ENCODE data around the gene SFRP5. TPM values are rescaled to one million over a fixed set of nuclear protein-coding genes. Genes with fewer than 3 reads are reported as not detected.

The SFRP5 gene
- total and polyA plus RNA-seq, 2 donors from 2014 or later = 0.22 to 0.31 TPM

- no peak for TF ChIP-seq CTCF (IDR thresholded peaks at IDR 0.05; ENCODE audit: borderline replicate concordance, extremely low read depth, insufficient read depth)
- no peaks in the 10 kb centered on the region for H3K36me3 ChIP-seq (ENCODE audit: control insufficient read depth in 2 of 3, insufficient read depth in 3 of 3, low read length in 3 of 3)
- H3K9ac ChIP-seq (ENCODE audit: low read length in 3 of 3) = no peak overlapping the region
- H3K9me3 ChIP-seq (ENCODE audit: control insufficient read depth in 2 of 3, insufficient read depth in 1 of 3, low read length in 3 of 3) = no peaks in the 10 kb centered on the region
- H3K4me3 ChIP-seq (ENCODE audit: low read length in 3 of 3) = no peak overlapping the region
- H3K27ac ChIP-seq (ENCODE audit: low read depth in 2 of 2, low read length in 2 of 2) = no peak overlapping the region
- intact Hi-C loops (cut with DNase I) = no loop called here
- H3K4me1 ChIP-seq (ENCODE audit: control insufficient read depth in 2 of 3, insufficient read depth in 2 of 3, low read depth in 1 of 3, low read length in 3 of 3) = peaks cover 0 to 11% (median 0%) of the 10 kb centered on the region in 3 donors
- FAIRE-seq (no peak), DNase-seq (no peak)
- H3K27me3 ChIP-seq (ENCODE audit: control insufficient read depth, insufficient read depth, low read length) = no peaks in the 10 kb centered on the region
Observed at GRCh38 chr10:97718178-97718577, 53.6 kb downstream of the SFRP5 start.

- Histone ChIP-seq H3K27me3 (ENCODE audit: control insufficient read depth, insufficient read depth, low read length) (no peaks in the 10 kb centered on the region), H3K36me3 (ENCODE audit: control insufficient read depth in 2 of 3, insufficient read depth in 3 of 3, low read length in 3 of 3) (no peaks in the 10 kb centered on the region), H3K27ac (ENCODE audit: low read depth in 2 of 2, low read length in 2 of 2) (no peak overlapping the region), H3K4me3 (ENCODE audit: low read length in 3 of 3) (no peak overlapping the region), H3K9me3 (ENCODE audit: control insufficient read depth in 2 of 3, insufficient read depth in 1 of 3, low read length in 3 of 3) (no peaks in the 10 kb centered on the region), H3K9ac (ENCODE audit: low read length in 3 of 3) (no peak overlapping the region), H3K4me1 (ENCODE audit: control insufficient read depth in 2 of 3, insufficient read depth in 2 of 3, low read depth in 1 of 3, low read length in 3 of 3) (peaks cover 0 to 13% (median 0%) of the 10 kb centered on the region in 3 donors)
- intact Hi-C loops (cut with DNase I) = no loop called here
- TF ChIP-seq CTCF (IDR thresholded peaks at IDR 0.05; ENCODE audit: borderline replicate concordance, extremely low read depth, insufficient read depth) = no peak
- FAIRE-seq = no peak
- no peak for DNase-seq
Observed at GRCh38 chr10:97717627-97718026, 54.2 kb downstream of the SFRP5 start.

Other genes starting within 250 kb of the SFRP5 start
- gene ANKRD2, start 199.2 kb downstream of the SFRP5 start, total RNA-seq = 3.6 TPM
- gene ANKRD2, start 199.2 kb downstream of the SFRP5 start, polyA plus RNA-seq (ENCODE audit: insufficient read depth, low read depth, low replicate concordance) = 10.0 TPM
- gene HOGA1, start 187.6 kb downstream of the SFRP5 start, total RNA-seq = 28.8 TPM
- 100 TPM for gene HOGA1, start 187.6 kb downstream of the SFRP5 start, polyA plus RNA-seq (ENCODE audit: insufficient read depth, low read depth, low replicate concordance)
- 1.6 TPM for gene C10orf62, start 182.3 kb downstream of the SFRP5 start, total RNA-seq
- 0.77 TPM for gene C10orf62, start 182.3 kb downstream of the SFRP5 start, polyA plus RNA-seq (ENCODE audit: insufficient read depth, low read depth, low replicate concordance)
- 9.1 TPM for gene MORN4, start 138.5 kb downstream of the SFRP5 start, total RNA-seq
- gene MORN4, start 138.5 kb downstream of the SFRP5 start, polyA plus RNA-seq (ENCODE audit: insufficient read depth, low read depth, low replicate concordance) = 21.2 TPM
- 14.2 TPM for gene PI4K2A, start 131.3 kb downstream of the SFRP5 start, total RNA-seq
- gene PI4K2A, start 131.3 kb downstream of the SFRP5 start, polyA plus RNA-seq (ENCODE audit: insufficient read depth, low read depth, low replicate concordance) = 17.3 TPM
- gene AVPI1, start 84.8 kb downstream of the SFRP5 start, total RNA-seq = 10.7 TPM
- gene AVPI1, start 84.8 kb downstream of the SFRP5 start, polyA plus RNA-seq (ENCODE audit: insufficient read depth, low read depth, low replicate concordance) = 15.5 TPM
- gene MARVELD1, start 58.3 kb downstream of the SFRP5 start, total RNA-seq = 43.2 TPM
- gene MARVELD1, start 58.3 kb downstream of the SFRP5 start, polyA plus RNA-seq (ENCODE audit: insufficient read depth, low read depth, low replicate concordance) = 8.3 TPM
- 34.4 TPM for gene ZFYVE27, start 34.9 kb downstream of the SFRP5 start, total RNA-seq
- 23.3 TPM for gene ZFYVE27, start 34.9 kb downstream of the SFRP5 start, polyA plus RNA-seq (ENCODE audit: insufficient read depth, low read depth, low replicate concordance)
- gene GOLGA7B, start 77.8 kb upstream of the SFRP5 start, total RNA-seq = 0.50 TPM
- gene GOLGA7B, start 77.8 kb upstream of the SFRP5 start, polyA plus RNA-seq (ENCODE audit: insufficient read depth, low read depth, low replicate concordance) = not detected